ENCODE results near the gene DOK3. TPM values are rescaled to one million over a fixed set of nuclear protein-coding genes. Genes with fewer than 3 reads are reported as not detected.

Gene DOK3
- total RNA-seq, 1 experiment from 2014 or later, result 16.4 TPM

DNA sequence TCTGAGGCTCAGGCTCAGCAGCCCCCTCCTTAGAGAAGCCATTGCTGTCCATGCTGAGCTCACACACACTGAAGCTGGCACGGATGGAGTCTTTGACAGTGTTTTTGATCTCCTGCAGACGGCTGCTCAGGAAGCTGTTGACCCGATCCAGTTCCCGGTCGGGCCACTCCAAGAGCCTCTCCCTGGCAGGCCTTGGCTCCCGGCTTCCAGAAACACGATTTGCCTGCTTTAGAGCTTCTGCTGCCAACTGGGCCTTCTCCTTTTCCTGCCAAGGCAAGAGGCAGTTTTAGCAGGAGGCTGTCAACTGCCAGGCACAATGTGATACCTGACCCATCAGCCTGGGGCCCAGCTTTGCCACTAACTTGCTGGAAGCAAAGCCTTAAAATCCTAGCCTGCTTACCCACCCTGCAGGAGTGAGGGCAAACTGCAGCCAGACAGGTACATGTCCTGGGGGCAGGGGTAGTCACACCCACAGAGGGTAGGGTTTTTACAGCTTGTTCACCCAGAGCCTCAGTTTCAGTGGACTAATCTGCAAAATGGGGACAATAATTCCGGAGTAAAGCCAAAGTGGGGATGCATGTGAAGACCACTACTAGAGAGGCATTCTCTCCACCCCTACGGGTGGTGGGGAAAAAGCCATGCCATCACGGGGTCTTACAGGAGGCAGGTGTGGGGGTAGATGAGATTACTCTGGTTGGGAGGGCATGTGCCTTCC lies 15.5 kb upstream of the DOK3 start:
- Histone ChIP-seq H3K27me3 (ENCODE audit: insufficient read depth, low read length) (no peaks in the 10 kb centered on the region), H2BK12ac (ENCODE audit: insufficient read length, low read depth, low read length) (no peak overlapping the region), H3K4me1 (ENCODE audit: insufficient read depth, low read length) (no peaks in the 10 kb centered on the region), H3K23me2 (ENCODE audit: insufficient read length, low read depth, low read length, poor library complexity, severe bottlenecking) (no peaks in the 10 kb centered on the region), H3K4ac (ENCODE audit: low read depth, low read length) (no peak overlapping the region), H2BK5ac (ENCODE audit: insufficient read length, low read length) (no peak overlapping the region), H2BK120ac (ENCODE audit: low read depth, low read length, poor library complexity, severe bottlenecking) (no peak overlapping the region), H3K14ac (ENCODE audit: insufficient read depth, low read length) (no peak overlapping the region), H3K56ac (ENCODE audit: insufficient read length, low read depth, low read length) (no peak overlapping the region), H3K9me3 (ENCODE audit: control insufficient read depth, low read depth, low read length) (no peaks in the 10 kb centered on the region), H2BK20ac (ENCODE audit: low read depth, low read length, poor library complexity, severe bottlenecking) (no peak overlapping the region), H3K18ac (ENCODE audit: insufficient read length, low read depth, low read length) (no peak overlapping the region), H4K91ac (ENCODE audit: insufficient read length, low read depth, low read length) (no peak overlapping the region), H3K79me2 (ENCODE audit: insufficient read depth, low read length) (no peaks in the 10 kb centered on the region), H4K20me1 (ENCODE audit: control insufficient read depth, insufficient read depth, insufficient read length) (no peaks in the 10 kb centered on the region), H3T11ph (ENCODE audit: low read length) (no peak overlapping the region), H3K27ac (ENCODE audit: insufficient read length, low read depth, low read length) (no peak overlapping the region), H2AK5ac (ENCODE audit: insufficient read length, low read length) (no peak overlapping the region), H4K8ac (replicated peaks; ENCODE audit: insufficient read length, low read depth, low read length) (no peak overlapping the region), H2AFZ (ENCODE audit: low read length) (no peak overlapping the region), H3K4me2 (ENCODE audit: insufficient read depth, insufficient read length, low read length) (no peak overlapping the region), H4K5ac (ENCODE audit: insufficient read length, low read depth, low read length) (no peak overlapping the region), H3K23ac (ENCODE audit: insufficient read length, low read depth, low read length) (no peak overlapping the region), H2BK15ac (ENCODE audit: low read depth, low read length) (no peak overlapping the region), H3K9ac (ENCODE audit: extremely low read depth, insufficient read length, low read length) (no peak overlapping the region), H3K79me1 (ENCODE audit: insufficient read depth, low read depth, low read length, poor library complexity, severe bottlenecking) (no peaks in the 10 kb centered on the region)
- Mint-ChIP-seq H3K4me1 (no peaks in the 10 kb centered on the region), H3K36me3 (ENCODE audit: insufficient read depth in 1 of 3, low read depth in 3 of 3) (peaks cover 21 to 37% (median 36%) of the 10 kb centered on the region in 3 experiments; a peak in 6 of 7 replicates), H3K27me3 (ENCODE audit: low read depth) (no peaks in the 10 kb centered on the region), H3K4me3 (no peak overlapping the region), H3K27ac (no peak overlapping the region; a peak in 1 of 7 replicates), H3K9me3 (no peaks in the 10 kb centered on the region; a peak in 1 of 5 replicates)
- no peak for DNase-seq
- TF ChIP-seq, protein P1, sequence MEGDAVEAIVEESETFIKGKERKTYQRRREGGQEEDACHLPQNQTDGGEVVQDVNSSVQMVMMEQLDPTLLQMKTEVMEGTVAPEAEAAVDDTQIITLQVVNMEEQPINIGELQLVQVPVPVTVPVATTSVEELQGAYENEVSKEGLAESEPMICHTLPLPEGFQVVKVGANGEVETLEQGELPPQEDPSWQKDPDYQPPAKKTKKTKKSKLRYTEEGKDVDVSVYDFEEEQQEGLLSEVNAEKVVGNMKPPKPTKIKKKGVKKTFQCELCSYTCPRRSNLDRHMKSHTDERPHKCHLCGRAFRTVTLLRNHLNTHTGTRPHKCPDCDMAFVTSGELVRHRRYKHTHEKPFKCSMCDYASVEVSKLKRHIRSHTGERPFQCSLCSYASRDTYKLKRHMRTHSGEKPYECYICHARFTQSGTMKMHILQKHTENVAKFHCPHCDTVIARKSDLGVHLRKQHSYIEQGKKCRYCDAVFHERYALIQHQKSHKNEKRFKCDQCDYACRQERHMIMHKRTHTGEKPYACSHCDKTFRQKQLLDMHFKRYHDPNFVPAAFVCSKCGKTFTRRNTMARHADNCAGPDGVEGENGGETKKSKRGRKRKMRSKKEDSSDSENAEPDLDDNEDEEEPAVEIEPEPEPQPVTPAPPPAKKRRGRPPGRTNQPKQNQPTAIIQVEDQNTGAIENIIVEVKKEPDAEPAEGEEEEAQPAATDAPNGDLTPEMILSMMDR (conservative IDR thresholded peaks at IDR 0.05), result no peak
- no CpG with 5 or more reads among the region's 10 CpGs for WGBS (ENCODE audit: extremely low coverage, insufficient read length, low lambda C conversion rate)
